ENCODE measurements around the gene ACBD4.

DNA sequence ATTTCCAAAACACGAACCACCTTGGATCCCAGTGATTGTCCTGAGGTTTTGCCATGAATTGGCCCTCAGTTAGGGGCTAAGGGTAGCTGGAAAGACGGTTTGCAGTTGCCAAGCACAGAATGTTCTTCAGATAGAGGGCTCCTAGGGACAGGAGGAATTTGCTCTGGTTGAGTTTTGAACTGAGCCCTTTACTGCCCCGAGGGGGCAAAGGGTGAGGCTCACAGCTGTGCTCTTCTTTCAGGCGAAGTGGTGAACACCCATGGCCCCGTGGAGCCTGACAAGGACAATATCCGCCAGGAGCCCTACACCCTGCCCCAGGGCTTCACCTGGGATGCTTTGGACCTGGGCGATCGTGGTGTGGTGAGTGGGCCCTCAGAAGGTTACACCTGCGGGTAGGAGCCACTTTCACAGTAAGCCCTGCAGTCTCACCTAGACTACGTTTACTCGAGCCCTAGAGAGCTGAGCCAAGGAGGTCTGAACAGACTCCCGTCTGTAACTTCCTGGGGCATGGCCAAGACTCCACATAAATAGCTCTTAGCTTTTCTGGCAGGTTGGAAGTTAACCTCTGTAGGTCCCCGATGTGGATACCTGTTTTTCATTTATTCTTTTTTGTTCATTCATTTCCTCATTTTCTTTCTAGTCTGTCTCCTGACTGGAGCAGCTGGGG, 41.9 kb upstream of the ACBD4 start:
- TF ChIP-seq POLR2A (IDR thresholded peaks at IDR 0.05) (no peak), POLR2AphosphoS5 (IDR thresholded peaks at IDR 0.05) (no peak)

Data from transverse colon (tissue), 3 donors.